IMR-90 (cell line): Measurements from ENCODE around the gene ZBTB9. TPM values are rescaled to one million over a fixed set of nuclear protein-coding genes. Genes with fewer than 3 reads are reported as not detected.

Experiments
- ATAC-seq: fragments of 200-7000 bp; cut with Tn5 transposase; 2 replicates; pipeline ENCODE4 v1.9.1; 2020; ENCODE audit warnings: low read depth, mild to moderate bottlenecking, moderate library complexity
- BruUV-seq: library from RNA; stranded (reverse); fragments of 400-500 nt; replicated peaks from 2 replicates; lab custom pipeline; 2021; lab: Mats Ljungman, UMichigan
- CTCF ChIA-PET: fragments of 300-600 bp; formaldehyde crosslinking; extraction: SDS; loops from one replicate; lab custom pipeline; 2021; ENCODE audit warnings: antibody characterized with exemption; lab: Yijun Ruan, JAX
- POLR2A ChIA-PET: fragments of 300-600 bp; sonication (Branson Sonifier 250); formaldehyde crosslinking; loops from one replicate; lab custom pipeline; 2022; ENCODE audit warnings: antibody characterized with exemption; ENCODE audit not compliant: unreplicated experiment; lab: Charles Lee
- DNase-seq: peaks from one replicate; pipeline ENCODE4 v3.0.0; 2013
- H2AFZ ChIP-seq: replicated peaks from 2 replicates; pipeline ENCODE3; 2013; ENCODE audit warnings: low read length, mild to moderate bottlenecking; ENCODE audit not compliant: poor library complexity
- H2AK5ac ChIP-seq: 2 replicates; pipeline ENCODE4 v1.6.1; 2013; ENCODE audit warnings: low read depth, low read length, inconsistent platforms
- H2AK9ac ChIP-seq: replicated peaks from 2 replicates; pipeline ENCODE3; 2013; ENCODE audit warnings: mild to moderate bottlenecking, low read depth, low read length, moderate library complexity; ENCODE audit not compliant: poor library complexity
- H2BK120ac ChIP-seq: 2 replicates; pipeline ENCODE4 v1.6.1; 2013; ENCODE audit warnings: low read depth, low read length, inconsistent platforms
- H2BK15ac ChIP-seq: 3 replicates; pipeline ENCODE4 v1.6.1; 2013; ENCODE audit warnings: low read depth, low read length, inconsistent platforms
- H2BK20ac ChIP-seq: 2 replicates; pipeline ENCODE4 v1.6.1; 2013; ENCODE audit warnings: low read depth, mild to moderate bottlenecking, inconsistent platforms, low read length, moderate library complexity
- H2BK5ac ChIP-seq: 2 replicates; pipeline ENCODE4 v1.6.1; 2013; ENCODE audit warnings: mild to moderate bottlenecking, low read depth, low read length, inconsistent platforms; ENCODE audit not compliant: poor library complexity, severe bottlenecking
- H3K14ac ChIP-seq: replicated peaks from 2 replicates; pipeline ENCODE4 v1.6.1; 2013; ENCODE audit warnings: low read depth, low read length, inconsistent platforms
- H3K18ac ChIP-seq: 2 replicates; pipeline ENCODE4 v1.6.1; 2013; ENCODE audit warnings: low read depth, low read length, control low read depth
- H3K23ac ChIP-seq: 2 replicates; pipeline ENCODE4 v1.6.1; 2013; ENCODE audit warnings: low read depth, low read length, inconsistent platforms
- H3K27ac ChIP-seq: 2 replicates; pipeline ENCODE4 v1.5.1; 2013; ENCODE audit warnings: mild to moderate bottlenecking, control low read depth, low read length; ENCODE audit not compliant: insufficient read depth
- H3K27me3 ChIP-seq: 2 replicates; pipeline ENCODE4 v1.6.1; 2013; ENCODE audit warnings: low read length; ENCODE audit not compliant: control insufficient read depth, insufficient read depth
- H3K36me3 ChIP-seq: 2 replicates; pipeline ENCODE4 v1.6.1; 2013; ENCODE audit warnings: low read length, mixed read lengths; ENCODE audit not compliant: control insufficient read depth, insufficient read depth
- H3K4ac ChIP-seq: 2 replicates; pipeline ENCODE4 v1.6.1; 2013; ENCODE audit warnings: low read depth, low read length, inconsistent platforms
- H3K4me1 ChIP-seq: 2 replicates; pipeline ENCODE4 v1.6.1; 2013; ENCODE audit warnings: low read length, mixed read lengths; ENCODE audit not compliant: control insufficient read depth, insufficient read depth
- H3K4me2 ChIP-seq: 2 replicates; pipeline ENCODE4 v1.6.1; 2013; ENCODE audit warnings: low read depth, mild to moderate bottlenecking, control low read depth, low read length, moderate library complexity
- H3K4me3 ChIP-seq: 2 replicates; pipeline ENCODE4 v1.5.1; 2013; ENCODE audit warnings: low read depth, mild to moderate bottlenecking, control low read depth, low read length, moderate library complexity; ENCODE audit not compliant: insufficient read depth
- H3K56ac ChIP-seq: 2 replicates; pipeline ENCODE4 v1.6.1; 2013; ENCODE audit warnings: low read length, inconsistent platforms; ENCODE audit not compliant: insufficient read depth; ENCODE audit errors: extremely low read depth
- H3K79me1 ChIP-seq, 2 experiments: 2 replicates each; pipeline ENCODE4 v1.6.1; 2013; ENCODE audit warnings: low read length in 2 of 2, inconsistent platforms in 1 of 2, low read depth in 1 of 2
- H3K9ac ChIP-seq: 2 replicates; pipeline ENCODE4 v1.6.1; 2013; ENCODE audit warnings: low read depth, low read length, control low read depth
- H3K9me1 ChIP-seq: 2 replicates; pipeline ENCODE4 v1.6.1; 2013; ENCODE audit warnings: low read length, inconsistent platforms; ENCODE audit not compliant: insufficient read depth
- H3K9me3 ChIP-seq: 2 replicates; pipeline ENCODE4 v1.6.1; 2013; ENCODE audit warnings: low read length; ENCODE audit not compliant: control insufficient read depth, insufficient read depth
- H4K20me1 ChIP-seq: 2 replicates; pipeline ENCODE4 v1.6.1; 2013; ENCODE audit warnings: low read length, inconsistent platforms; ENCODE audit not compliant: insufficient read depth
- H4K5ac ChIP-seq: 2 replicates; pipeline ENCODE4 v1.6.1; 2013; ENCODE audit warnings: mild to moderate bottlenecking, low read depth, low read length, control low read depth
- H4K8ac ChIP-seq, 2 experiments: 2 replicates each; pipeline ENCODE4 v1.6.1; 2013; ENCODE audit warnings: low read depth in 2 of 2, low read length in 2 of 2, control low read depth in 1 of 2, inconsistent platforms in 1 of 2
- H4K91ac ChIP-seq: 2 replicates; pipeline ENCODE4 v1.6.1; 2013; ENCODE audit warnings: low read depth, low read length, inconsistent platforms; ENCODE audit not compliant: insufficient read depth
- BHLHE40 ChIP-seq: fragments of 150-350 bp; IDR thresholded peaks from 2 replicates; pipeline ENCODE4 v1.6.1; 2016; ENCODE audit warnings: mild to moderate bottlenecking, low read depth, low read length
- CEBPB ChIP-seq: IDR thresholded peaks from 2 replicates; pipeline ENCODE4 v1.6.1; 2012; ENCODE audit warnings: low read depth, low read length, improper control_type of control experiment
- CHD1 ChIP-seq: IDR thresholded peaks from 2 replicates; pipeline ENCODE4 v1.6.1; 2012; ENCODE audit warnings: low read depth, low read length, improper control_type of control experiment
- FOS ChIP-seq: fragments of 150-350 bp; IDR thresholded peaks from 2 replicates; pipeline ENCODE4 v1.6.1; 2016; ENCODE audit warnings: low read depth, low read length
- MAFK ChIP-seq: IDR thresholded peaks from 2 replicates; pipeline ENCODE4 v1.6.1; 2012; ENCODE audit warnings: low read depth, low read length, improper control_type of control experiment
- MAZ ChIP-seq: IDR thresholded peaks from 2 replicates; pipeline ENCODE4 v1.6.1; 2012; ENCODE audit warnings: low read depth, mild to moderate bottlenecking, low read length, improper control_type of control experiment, moderate library complexity, borderline replicate concordance
- MXI1 ChIP-seq: IDR thresholded peaks from 2 replicates; pipeline ENCODE4 v1.6.1; 2012; ENCODE audit warnings: low read depth, mild to moderate bottlenecking, low read length, moderate library complexity, borderline replicate concordance
- POLR2A ChIP-seq: IDR thresholded peaks from 2 replicates; pipeline ENCODE4 v1.6.1; 2012; ENCODE audit warnings: mild to moderate bottlenecking, low read depth, low read length
- RAD21 ChIP-seq: IDR thresholded peaks from 2 replicates; pipeline ENCODE4 v1.6.1; 2012; ENCODE audit warnings: low read length, improper control_type of control experiment
- RCOR1 ChIP-seq: IDR thresholded peaks from 2 replicates; pipeline ENCODE4 v1.6.1; 2012; ENCODE audit warnings: mild to moderate bottlenecking, low read length, improper control_type of control experiment; ENCODE audit not compliant: insufficient replicate concordance
- RFX5 ChIP-seq: IDR thresholded peaks from 2 replicates; pipeline ENCODE4 v1.8.0; 2012; ENCODE audit warnings: low read depth, mild to moderate bottlenecking, low read length, moderate library complexity
- SMC3 ChIP-seq: fragments of 150-350 bp; IDR thresholded peaks from 2 replicates; pipeline ENCODE4 v1.6.1; 2016; ENCODE audit warnings: low read depth, mild to moderate bottlenecking, antibody characterized with exemption, low read length, moderate library complexity
- WGBS, 2 experiments: methylation state at CpG; one replicate each; pipeline versions ENCODE4 v1.1.5 to v1.1.7; 2013; ENCODE audit warnings: missing lambda C conversion rate in 2 of 2; ENCODE audit not compliant: insufficient read length in 1 of 2; ENCODE audit errors: extremely low coverage in 2 of 2; 5-methylcytosine and 5-hydroxymethylcytosine counted together
- dilution Hi-C: fragments of 300-500 bp; cut with HindIII; formaldehyde crosslinking; loops from one replicate; pipeline ENCODE4 v1.14.3; 2018; ENCODE audit warnings: low sequenced_read_pairs; ENCODE audit not compliant: unreplicated experiment
- in situ Hi-C: fragments of 300-500 bp; cut with MboI; formaldehyde crosslinking; loops from 3 replicates; pipeline ENCODE4 v1.14.3; 2019; ENCODE audit warnings: low sequenced_read_pairs, inconsistent platforms, mixed read lengths
- intact Hi-C: fragments of 100-400 bp; cut with micrococcal nuclease; formaldehyde crosslinking; loops from 2 replicates; pipeline ENCODE4 v1.10.0; 2022
- polyA plus RNA-seq, 3 experiments: library from polyadenylated mRNA; depleted of rRNA; stranded (reverse); fragments of >200 nt; gene quantifications; 2 replicates each; pipeline ENCODE4 v1.2.3, GENCODE V29; 2012; ENCODE audit warnings: low replicate concordance in 1 of 3
- total RNA-seq: library from RNA; depleted of rRNA; stranded (reverse); fragments of >200 nt; gene quantifications from 2 replicates; pipeline ENCODE4 v1.2.3, GENCODE V29; 2012
- TF ChIP-seq, protein P1 (sequence below): fragments of 150-350 bp; IDR thresholded peaks from 2 replicates; pipeline ENCODE4 v1.6.1; 2016; ENCODE audit warnings: low read depth, mild to moderate bottlenecking, low read length, moderate library complexity, borderline replicate concordance
- TF ChIP-seq, protein P2 (sequence below): fragments of 150-350 bp; IDR thresholded peaks from 2 replicates; pipeline ENCODE4 v1.6.1; 2017; ENCODE audit warnings: mild to moderate bottlenecking, antibody characterized with exemption, low read length, low read depth
- TF ChIP-seq, protein P3 (sequence below): conservative IDR thresholded peaks from 2 replicates; pipeline ENCODE4 v1.5.1; 2012; ENCODE audit warnings: mild to moderate bottlenecking, low read depth, low read length, improper control_type of control experiment

ZBTB9 gene
- total and polyA plus RNA-seq, 2 of the 4 experiments (the other 2 are of a cell fraction) = 5.4 to 5.9 TPM

DNA sequence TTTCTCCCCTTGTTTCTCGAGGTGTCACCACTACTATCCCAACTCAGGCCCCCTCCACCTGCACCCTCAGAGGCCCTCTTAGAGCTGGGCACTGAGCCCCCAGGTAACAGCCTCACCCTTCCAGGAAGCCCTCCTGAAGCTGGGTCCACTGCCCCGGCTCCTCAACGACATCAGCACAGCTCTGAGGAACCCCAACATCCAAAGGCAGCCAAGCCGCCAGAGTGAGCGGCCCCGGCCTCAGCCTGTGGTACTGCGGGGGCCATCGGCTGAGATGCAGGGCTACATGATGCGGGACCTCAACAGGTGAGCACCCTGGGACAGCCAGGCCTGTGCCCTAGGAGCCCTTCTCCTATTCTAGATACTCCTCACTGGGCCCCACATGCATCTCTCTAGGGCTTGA, 12.9 kb upstream of the ZBTB9 start:
- dilution Hi-C loops (no loop called here), in situ Hi-C loops (no loop called here), intact Hi-C loops (no loop called here)
- no peaks in the 10 kb centered on the region for H3K4me1 ChIP-seq
- no peak overlapping the region for H2BK15ac ChIP-seq
- no peak overlapping the region for H3K4me2 ChIP-seq
- ATAC-seq = no peak
- H2BK120ac ChIP-seq = no peak overlapping the region
- no peak overlapping the region for H2AFZ ChIP-seq
- no peak overlapping the region for H3K4me3 ChIP-seq
- ChIA-PET POLR2A (no interaction called here), CTCF (no interaction called here)
- peak overlapping the region; percentile 15 for H2AK9ac ChIP-seq
- TF ChIP-seq MXI1 (no peak), BHLHE40 (no peak), SMC3 (no peak), CHD1 (no peak), CEBPB (no peak), RAD21 (no peak), RCOR1 (no peak), MAFK (no peak), POLR2A (no peak), MAZ (no peak), FOS (no peak), RFX5 (no peak)
- TF ChIP-seq, protein P1, sequence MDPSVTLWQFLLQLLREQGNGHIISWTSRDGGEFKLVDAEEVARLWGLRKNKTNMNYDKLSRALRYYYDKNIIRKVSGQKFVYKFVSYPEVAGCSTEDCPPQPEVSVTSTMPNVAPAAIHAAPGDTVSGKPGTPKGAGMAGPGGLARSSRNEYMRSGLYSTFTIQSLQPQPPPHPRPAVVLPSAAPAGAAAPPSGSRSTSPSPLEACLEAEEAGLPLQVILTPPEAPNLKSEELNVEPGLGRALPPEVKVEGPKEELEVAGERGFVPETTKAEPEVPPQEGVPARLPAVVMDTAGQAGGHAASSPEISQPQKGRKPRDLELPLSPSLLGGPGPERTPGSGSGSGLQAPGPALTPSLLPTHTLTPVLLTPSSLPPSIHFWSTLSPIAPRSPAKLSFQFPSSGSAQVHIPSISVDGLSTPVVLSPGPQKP = no peak
- TF ChIP-seq, protein P2, sequence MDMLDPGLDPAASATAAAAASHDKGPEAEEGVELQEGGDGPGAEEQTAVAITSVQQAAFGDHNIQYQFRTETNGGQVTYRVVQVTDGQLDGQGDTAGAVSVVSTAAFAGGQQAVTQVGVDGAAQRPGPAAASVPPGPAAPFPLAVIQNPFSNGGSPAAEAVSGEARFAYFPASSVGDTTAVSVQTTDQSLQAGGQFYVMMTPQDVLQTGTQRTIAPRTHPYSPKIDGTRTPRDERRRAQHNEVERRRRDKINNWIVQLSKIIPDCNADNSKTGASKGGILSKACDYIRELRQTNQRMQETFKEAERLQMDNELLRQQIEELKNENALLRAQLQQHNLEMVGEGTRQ = no peak
- TF ChIP-seq, protein P3, sequence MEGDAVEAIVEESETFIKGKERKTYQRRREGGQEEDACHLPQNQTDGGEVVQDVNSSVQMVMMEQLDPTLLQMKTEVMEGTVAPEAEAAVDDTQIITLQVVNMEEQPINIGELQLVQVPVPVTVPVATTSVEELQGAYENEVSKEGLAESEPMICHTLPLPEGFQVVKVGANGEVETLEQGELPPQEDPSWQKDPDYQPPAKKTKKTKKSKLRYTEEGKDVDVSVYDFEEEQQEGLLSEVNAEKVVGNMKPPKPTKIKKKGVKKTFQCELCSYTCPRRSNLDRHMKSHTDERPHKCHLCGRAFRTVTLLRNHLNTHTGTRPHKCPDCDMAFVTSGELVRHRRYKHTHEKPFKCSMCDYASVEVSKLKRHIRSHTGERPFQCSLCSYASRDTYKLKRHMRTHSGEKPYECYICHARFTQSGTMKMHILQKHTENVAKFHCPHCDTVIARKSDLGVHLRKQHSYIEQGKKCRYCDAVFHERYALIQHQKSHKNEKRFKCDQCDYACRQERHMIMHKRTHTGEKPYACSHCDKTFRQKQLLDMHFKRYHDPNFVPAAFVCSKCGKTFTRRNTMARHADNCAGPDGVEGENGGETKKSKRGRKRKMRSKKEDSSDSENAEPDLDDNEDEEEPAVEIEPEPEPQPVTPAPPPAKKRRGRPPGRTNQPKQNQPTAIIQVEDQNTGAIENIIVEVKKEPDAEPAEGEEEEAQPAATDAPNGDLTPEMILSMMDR = no peak
- no peak overlapping the region for H4K8ac ChIP-seq
- H2AK5ac ChIP-seq = no peak overlapping the region
- DNase-seq = no peak
- H3K9ac ChIP-seq = no peak overlapping the region
- no peak overlapping the region for H3K56ac ChIP-seq
- no peak overlapping the region for H3K14ac ChIP-seq
- no peak overlapping the region for H3K18ac ChIP-seq
- H3K9me1 ChIP-seq = no peaks in the 10 kb centered on the region; the same call in 1 of the 2 replicates
- no peak overlapping the region for H2BK5ac ChIP-seq
- H3K36me3 ChIP-seq = peaks cover 71% of the 10 kb centered on the region
- no peaks in the 10 kb centered on the region for H3K9me3 ChIP-seq
- H3K23ac ChIP-seq = no peak overlapping the region
- no peak overlapping the region for H3K27ac ChIP-seq
- H3K27me3 ChIP-seq = no peaks in the 10 kb centered on the region
- BruUV-seq = no TSS peak
- no peak overlapping the region for H4K91ac ChIP-seq
- WGBS, 2 experiments = 97% methylated on average over 6 of the region's 9 CpGs; no CpG with 5 or more reads in 1 of the 2 experiments
- no peak overlapping the region for H3K4ac ChIP-seq
- H2BK20ac ChIP-seq = no peak overlapping the region
- H4K5ac ChIP-seq = no peak overlapping the region
- H4K20me1 ChIP-seq = no peaks in the 10 kb centered on the region
- peaks cover 2 to 9% of the 10 kb centered on the region in 2 experiments; a peak in 3 of 4 replicates for H3K79me1 ChIP-seq
